K562 (cell line): ENCODE measurements around the gene GSKIP. TPM values are rescaled to one million over a fixed set of nuclear protein-coding genes. Genes with fewer than 3 reads are reported as not detected.

Source experiments
- ATAC-seq: fragments of 200-7000 bp; cut with Tn5 transposase; 3 replicates; pipeline ENCODE4 v1.9.1; 2020; ENCODE audit warnings: moderate library complexity
- BruUV-seq: library from RNA; stranded (reverse); fragments of 400-500 nt; replicated peaks from 2 replicates; lab custom pipeline; 2021; lab: Mats Ljungman, UMichigan
- CTCF ChIA-PET: fragments of 300-600 bp; formaldehyde crosslinking; extraction: SDS; loops from one replicate; lab custom pipeline; 2021; ENCODE audit warnings: low intra/inter-chr PET ratio; lab: Yijun Ruan, JAX
- POLR2A ChIA-PET: fragments of 300-600, 350-650 bp; sonication (Branson Sonifier 250); formaldehyde crosslinking; extraction: SDS; loops from one replicate; lab custom pipeline; 2021; ENCODE audit warnings: antibody characterized with exemption, inconsistent platforms; lab: Yijun Ruan, JAX
- DNase-seq, 4 experiments: peaks; one replicate each; pipeline versions ENCODE4 v3.0.0 to v3.0.0-alpha.2; 2011 to 2018; ENCODE audit warnings: low spot score in 3 of 4, mixed read lengths in 3 of 4; ENCODE audit errors: extremely low read depth in 1 of 4
- FAIRE-seq: peaks from 2 replicates; lab custom pipeline; 2011; peaks lifted over from hg19 to GRCh38; lab: Jason Lieb, UNC
- H2AFZ ChIP-seq: 2 replicates; pipeline ENCODE4 v1.6.0; 2011; ENCODE audit warnings: low read depth, low read length, control low read depth, inconsistent platforms
- H3K27ac ChIP-seq: fragments of 200-600 bp; 3 replicates; pipeline ENCODE4 v1.8.0; 2011; ENCODE audit warnings: low read depth, mild to moderate bottlenecking, control low read depth, inconsistent platforms, low read length, moderate library complexity, mixed read lengths; ENCODE audit errors: extremely low read depth
- H3K27me3 ChIP-seq, 2 experiments: fragments of 300-600 bp in 1 of 2; 2 replicates in 1 of 2; 3 replicates in 1 of 2; pipeline versions ENCODE4 v1.6.0 to v1.8.0; 2011; ENCODE audit warnings: inconsistent platforms in 2 of 2, low read length in 2 of 2, mild to moderate bottlenecking in 1 of 2, mixed read lengths in 1 of 2, moderate library complexity in 1 of 2; ENCODE audit not compliant: control insufficient read depth in 2 of 2, insufficient read depth in 2 of 2
- H3K36me3 ChIP-seq: fragments of 300-600 bp; 3 replicates; pipeline ENCODE4 v1.8.0; 2011; ENCODE audit warnings: mild to moderate bottlenecking, low read length, inconsistent platforms; ENCODE audit not compliant: control insufficient read depth, insufficient read depth
- H3K4me1 ChIP-seq, 2 experiments: fragments of 200-600 bp in 1 of 2; replicated peaks in 1 of 2; 2 replicates in 1 of 2; 3 replicates in 1 of 2; pipeline versions ENCODE4 v1.5.1 to v1.8.0; 2011; ENCODE audit warnings: inconsistent platforms in 2 of 2, low read length in 2 of 2, mild to moderate bottlenecking in 1 of 2, mixed read lengths in 1 of 2, moderate library complexity in 1 of 2; ENCODE audit not compliant: control insufficient read depth in 2 of 2, insufficient read depth in 2 of 2
- H3K4me2 ChIP-seq: 2 replicates; pipeline ENCODE4 v1.6.1; 2011; ENCODE audit warnings: low read length, control low read depth, inconsistent platforms, mixed read lengths; ENCODE audit not compliant: insufficient read depth
- H3K4me3 ChIP-seq: fragments of 200-600 bp; sonication (generic), shearing (Covaris generic); 2 replicates; pipeline ENCODE4 v1.5.1; 2016; ENCODE audit warnings: control low read depth, inconsistent platforms
- H3K79me2 ChIP-seq: fragments of 200-600 bp; 3 replicates; pipeline ENCODE4 v1.8.0; 2011; ENCODE audit warnings: low read length, inconsistent platforms; ENCODE audit not compliant: control insufficient read depth, insufficient read depth
- H3K9ac ChIP-seq, 2 experiments: 2 replicates each; pipeline versions ENCODE4 v1.6.0 to v1.6.1; 2011; ENCODE audit warnings: low read depth in 2 of 2, low read length in 2 of 2, control low read depth in 1 of 2, inconsistent platforms in 1 of 2, mild to moderate bottlenecking in 1 of 2, mixed read lengths in 1 of 2; ENCODE audit not compliant: insufficient read depth in 1 of 2
- H3K9me1 ChIP-seq: one replicate; pipeline ENCODE4 v1.6.0; 2011; ENCODE audit warnings: inconsistent platforms, mild to moderate bottlenecking, low read length, moderate library complexity; ENCODE audit not compliant: control insufficient read depth, insufficient read depth
- H3K9me3 ChIP-seq: replicated peaks from 2 replicates; pipeline ENCODE4 v1.5.1; 2011; ENCODE audit warnings: low read depth, low read length, inconsistent platforms; ENCODE audit not compliant: control insufficient read depth, insufficient read depth
- H4K20me1 ChIP-seq: replicated peaks from 2 replicates; pipeline ENCODE4 v1.6.1; 2011; ENCODE audit warnings: low read length, inconsistent platforms, mixed read lengths; ENCODE audit not compliant: control insufficient read depth, insufficient read depth
- EP400 ChIP-seq: fragments of 450-650 bp; IDR thresholded peaks from 2 replicates; pipeline ENCODE4 v1.6.1; 2017; ENCODE audit warnings: antibody characterized with exemption, mild to moderate bottlenecking, moderate library complexity
- FOSL1 ChIP-seq: fragments of 200-800 bp; sonication (Bioruptor generic); conservative IDR thresholded peaks from 2 replicates; pipeline ENCODE4 v1.6.1; 2016; ENCODE audit warnings: missing genetic modification characterization, missing compliant biosample characterization
- GTF3C2 ChIP-seq: IDR thresholded peaks from 3 replicates; pipeline ENCODE4 v1.6.1; 2011; ENCODE audit warnings: borderline replicate concordance, mild to moderate bottlenecking, moderate library complexity; ENCODE audit not compliant: insufficient read length; ENCODE audit errors: extremely low read depth
- HDAC6 ChIP-seq: IDR thresholded peaks from 2 replicates; pipeline ENCODE4 v1.6.1; 2012; ENCODE audit warnings: low read depth, mild to moderate bottlenecking, control low read depth, inconsistent platforms, low read length, moderate library complexity
- KDM1A ChIP-seq, 2 experiments: fragments of 450-650 bp; IDR thresholded peaks; 2 replicates each; pipeline ENCODE4 v1.6.1; 2016; ENCODE audit warnings: mild to moderate bottlenecking in 2 of 2
- NFATC3 ChIP-seq: fragments of 450-650 bp; IDR thresholded peaks from 2 replicates; pipeline ENCODE4 v1.6.1; 2017; ENCODE audit warnings: mild to moderate bottlenecking
- POLR3G ChIP-seq: IDR thresholded peaks from 2 replicates; pipeline ENCODE4 v1.6.1; 2011; ENCODE audit not compliant: insufficient read length, insufficient replicate concordance; ENCODE audit errors: extremely low read depth
- RBM34 ChIP-seq: fragments of 200-400 bp; formaldehyde crosslinking; IDR thresholded peaks from 2 replicates; pipeline ENCODE4 v1.6.1; 2018; ENCODE audit warnings: low read length, borderline replicate concordance; ENCODE audit not compliant: insufficient read depth
- TOE1 ChIP-seq, 2 experiments: fragments of 450-650 bp in 1 of 2; sonication (generic) in 1 of 2; formaldehyde crosslinking in 1 of 2; IDR thresholded peaks; 2 replicates each; pipeline versions ENCODE4 v1.7.1 to v1.8.0; 2016 to 2022; ENCODE audit warnings: borderline replicate concordance in 2 of 2, mild to moderate bottlenecking in 2 of 2, antibody characterized with exemption in 1 of 2, inconsistent platforms in 1 of 2, low read depth in 1 of 2, missing genetic modification reagents in 1 of 2, moderate library complexity in 1 of 2
- ZC3H4 ChIP-seq: sonication (generic); formaldehyde crosslinking; IDR thresholded peaks from 2 replicates; pipeline ENCODE4 v1.9.0; 2021; ENCODE audit warnings: missing genetic modification reagents, borderline replicate concordance
- ZNF12 ChIP-seq: sonication (generic); formaldehyde crosslinking; IDR thresholded peaks from 2 replicates; pipeline ENCODE4 v1.4.0; 2020; ENCODE audit warnings: mild to moderate bottlenecking, missing genetic modification reagents
- WGBS: fragments of 100-300 bp; shearing (Covaris generic); methylation state at CpG from one replicate; pipeline ENCODE4 v1.1.6; 2016; ENCODE audit warnings: low coverage, mixed read lengths; ENCODE audit not compliant: insufficient coverage; ENCODE audit errors: missing lambda C conversion rate; 5-methylcytosine and 5-hydroxymethylcytosine counted together
- in situ Hi-C: fragments of 300-500 bp; cut with MboI; formaldehyde crosslinking; loops from 4 replicates; pipeline ENCODE4 v1.15.0; 2018; ENCODE audit warnings: inconsistent platforms, mixed read lengths
- intact Hi-C: fragments of 100-400 bp; cut with micrococcal nuclease; formaldehyde crosslinking; loops from 2 replicates; pipeline ENCODE4 v1.14.2; 2022
- polyA plus RNA-seq, 8 experiments: library from polyadenylated mRNA; depleted of rRNA in 4 of 8; stranded (reverse) in 5 of 8; unstranded in 3 of 8; fragments of >200 nt; fragmentation: Nextera tagmentation in 2 of 8; fragmentation: Illumina TruSeq in 1 of 8; extraction: Ambion mirVana in 2 of 8; extraction: Trizol in 1 of 8; gene quantifications; 2 replicates each; pipeline versions ENCODE4 v1.2.1 to v1.2.3, GENCODE V29; 2011 to 2014; ENCODE audit warnings: inconsistent platforms in 1 of 8, missing spikeins in 1 of 8
- total RNA-seq, 7 experiments: library from RNA; depleted of rRNA in 6 of 7; stranded (reverse); fragments of >200 nt in 6 of 7; fragmentation: Illumina TruSeq in 2 of 7; extraction: Trizol in 2 of 7; gene quantifications; 2 replicates each; pipeline versions ENCODE4 v1.2.1 to v1.2.3, GENCODE V29; 2011 to 2021; ENCODE audit warnings: low replicate concordance in 1 of 7
- TF ChIP-seq, protein P1 (sequence below), 2 experiments: fragments of 450-650 bp in 1 of 2; sonication (generic) in 1 of 2; formaldehyde crosslinking in 1 of 2; IDR thresholded peaks in 1 of 2; conservative IDR thresholded peaks in 1 of 2; 2 replicates each; pipeline versions ENCODE4 v1.6.1 to v1.8.1; 2016 to 2023; ENCODE audit warnings: mild to moderate bottlenecking in 2 of 2, moderate library complexity in 2 of 2, inconsistent platforms in 1 of 2, missing genetic modification reagents in 1 of 2
- TF ChIP-seq, protein P2 (sequence below): fragments of 450-650 bp; formaldehyde crosslinking; IDR thresholded peaks from 2 replicates; pipeline ENCODE4 v1.4.0; 2020; ENCODE audit warnings: mild to moderate bottlenecking, moderate library complexity
- TF ChIP-seq, protein P3 (sequence below): fragments of 450-650 bp; IDR thresholded peaks from 2 replicates; pipeline ENCODE4 v1.6.1; 2016

GSKIP gene
- total and polyA plus RNA-seq, 9 of the 15 experiments (the other 6 are each of a cell fraction or from before 2014, with no cell fraction given), result 12.9 to 58.9 (median 22.2) TPM

GRCh38 chr14:96409701-96410100 lies 46.4 kb downstream of the GSKIP start (continued):
- TF ChIP-seq HDAC6, result no peak
- TF ChIP-seq, protein P1, sequence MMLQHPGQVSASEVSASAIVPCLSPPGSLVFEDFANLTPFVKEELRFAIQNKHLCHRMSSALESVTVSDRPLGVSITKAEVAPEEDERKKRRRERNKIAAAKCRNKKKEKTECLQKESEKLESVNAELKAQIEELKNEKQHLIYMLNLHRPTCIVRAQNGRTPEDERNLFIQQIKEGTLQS (IDR thresholded peaks at IDR 0.05), result peak; percentile 23; the same call in 1 of the 2 replicates
- TF ChIP-seq, protein P1 (CRISPR knock-in tag; conservative IDR thresholded peaks at IDR 0.05), result no peak
- peak; percentile 93 to 95 for TF ChIP-seq KDM1A (IDR thresholded peaks at IDR 0.05)
- TF ChIP-seq TOE1 (IDR thresholded peaks at IDR 0.05; ENCODE audit: borderline replicate concordance), result no peak
- TF ChIP-seq TOE1 (CRISPR knock-in tag; IDR thresholded peaks at IDR 0.05; ENCODE audit: borderline replicate concordance, low read depth), result no peak
- TF ChIP-seq RBM34, result no peak
- TF ChIP-seq FOSL1 (tag), result peak; percentile 81
- TF ChIP-seq, all 486 proteins: peak for 12

- CTCF ChIA-PET, result no interaction called here
- intact Hi-C loops, result no loop called here
- Histone ChIP-seq H3K27ac (no peak overlapping the region), H3K4me2 (no peak overlapping the region), H3K9ac (no peak overlapping the region), H3K79me2 (no peaks in the 10 kb centered on the region), H3K4me1 (peaks cover 12 to 13% of the 10 kb centered on the region in 2 experiments; a peak in 3 of 5 replicates), H4K20me1 (no peaks in the 10 kb centered on the region), H3K36me3 (no peaks in the 10 kb centered on the region), H3K4me3 (no peak overlapping the region), H3K9me1 (no peaks in the 10 kb centered on the region), H3K27me3 (peaks cover 0 to 6% of the 10 kb centered on the region in 2 experiments; a peak in 2 of 5 replicates), H2AFZ (no peak overlapping the region), H3K9me3 (no peaks in the 10 kb centered on the region)
- in situ Hi-C loops, result loop anchor here (25.0 kb wide), 1 partner anchor 848 kb away; no protein-coding TSS in a partner anchor
- no peak for FAIRE-seq
- no TSS peak for BruUV-seq
- no peak for ATAC-seq
- no peak for DNase-seq
- POLR2A ChIA-PET, result no interaction called here
- WGBS, result 52% methylated on average over 4 of the region's 4 CpGs
- TF ChIP-seq GTF3C2 (no peak), ZC3H4 (no peak), ZNF12 (CRISPR knock-in tag) (no peak), POLR3G (no peak), NFATC3 (no peak), EP400 (no peak)
- TF ChIP-seq, protein P2, sequence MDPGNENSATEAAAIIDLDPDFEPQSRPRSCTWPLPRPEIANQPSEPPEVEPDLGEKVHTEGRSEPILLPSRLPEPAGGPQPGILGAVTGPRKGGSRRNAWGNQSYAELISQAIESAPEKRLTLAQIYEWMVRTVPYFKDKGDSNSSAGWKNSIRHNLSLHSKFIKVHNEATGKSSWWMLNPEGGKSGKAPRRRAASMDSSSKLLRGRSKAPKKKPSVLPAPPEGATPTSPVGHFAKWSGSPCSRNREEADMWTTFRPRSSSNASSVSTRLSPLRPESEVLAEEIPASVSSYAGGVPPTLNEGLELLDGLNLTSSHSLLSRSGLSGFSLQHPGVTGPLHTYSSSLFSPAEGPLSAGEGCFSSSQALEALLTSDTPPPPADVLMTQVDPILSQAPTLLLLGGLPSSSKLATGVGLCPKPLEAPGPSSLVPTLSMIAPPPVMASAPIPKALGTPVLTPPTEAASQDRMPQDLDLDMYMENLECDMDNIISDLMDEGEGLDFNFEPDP (CRISPR knock-in tag), result no peak
- TF ChIP-seq, protein P3, sequence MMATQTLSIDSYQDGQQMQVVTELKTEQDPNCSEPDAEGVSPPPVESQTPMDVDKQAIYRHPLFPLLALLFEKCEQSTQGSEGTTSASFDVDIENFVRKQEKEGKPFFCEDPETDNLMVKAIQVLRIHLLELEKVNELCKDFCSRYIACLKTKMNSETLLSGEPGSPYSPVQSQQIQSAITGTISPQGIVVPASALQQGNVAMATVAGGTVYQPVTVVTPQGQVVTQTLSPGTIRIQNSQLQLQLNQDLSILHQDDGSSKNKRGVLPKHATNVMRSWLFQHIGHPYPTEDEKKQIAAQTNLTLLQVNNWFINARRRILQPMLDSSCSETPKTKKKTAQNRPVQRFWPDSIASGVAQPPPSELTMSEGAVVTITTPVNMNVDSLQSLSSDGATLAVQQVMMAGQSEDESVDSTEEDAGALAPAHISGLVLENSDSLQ, result no peak
Observed at GRCh38 chr14:96410119-96410518, 46.8 kb downstream of the GSKIP start.
